HuH-7 (cell line): ENCODE results near the gene IGFBP3.

Experiments
- DNase-seq: peaks from one replicate; pipeline ENCODE4 v3.0.0; 2011; ENCODE audit warnings: low spot score

Gene IGFBP3

DNA sequence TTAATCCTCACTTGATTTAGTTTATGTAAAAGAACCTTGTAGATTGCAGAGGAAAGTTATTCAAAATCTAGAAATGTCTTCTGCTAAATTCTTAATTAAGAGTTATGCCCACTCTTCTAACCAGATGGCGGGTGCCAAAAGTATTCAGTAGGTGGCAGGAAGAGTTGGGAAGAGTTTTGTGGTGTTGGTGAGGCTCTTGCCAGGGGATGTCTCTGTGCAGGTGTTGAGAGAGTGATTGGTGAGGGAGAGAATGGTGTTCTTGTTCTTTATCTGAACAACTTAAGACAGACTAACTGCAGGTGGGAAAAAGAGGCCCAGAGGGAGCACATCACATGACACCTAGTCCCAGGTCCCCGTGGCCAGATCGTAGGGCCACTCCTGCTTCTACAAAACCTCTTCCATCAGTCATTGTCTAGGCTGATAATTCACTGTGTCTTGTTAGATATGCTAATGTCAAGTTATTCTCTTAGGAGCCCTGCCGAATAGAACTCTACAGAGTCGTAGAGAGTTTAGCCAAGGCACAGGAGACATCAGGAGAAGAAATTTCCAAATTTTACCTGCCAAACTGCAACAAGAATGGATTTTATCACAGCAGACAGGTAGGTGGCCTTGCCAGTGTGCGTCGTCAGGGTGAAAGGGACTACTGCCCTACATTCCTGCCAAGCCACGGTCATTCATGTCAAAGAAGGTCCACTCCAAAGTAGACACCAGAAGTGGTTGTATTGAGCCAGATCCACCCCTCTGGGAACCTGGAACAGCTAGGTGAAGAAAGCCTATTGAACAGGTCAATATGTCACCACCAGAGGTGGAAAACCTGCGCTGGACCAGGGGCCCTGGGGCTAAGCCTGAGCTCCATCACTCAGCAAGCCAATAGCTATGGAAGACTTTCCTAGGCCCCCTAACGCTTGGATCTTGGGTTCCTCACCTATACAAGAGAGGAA lies 29.3 kb downstream of the IGFBP3 start:
- DNase-seq, result no peak

DNA sequence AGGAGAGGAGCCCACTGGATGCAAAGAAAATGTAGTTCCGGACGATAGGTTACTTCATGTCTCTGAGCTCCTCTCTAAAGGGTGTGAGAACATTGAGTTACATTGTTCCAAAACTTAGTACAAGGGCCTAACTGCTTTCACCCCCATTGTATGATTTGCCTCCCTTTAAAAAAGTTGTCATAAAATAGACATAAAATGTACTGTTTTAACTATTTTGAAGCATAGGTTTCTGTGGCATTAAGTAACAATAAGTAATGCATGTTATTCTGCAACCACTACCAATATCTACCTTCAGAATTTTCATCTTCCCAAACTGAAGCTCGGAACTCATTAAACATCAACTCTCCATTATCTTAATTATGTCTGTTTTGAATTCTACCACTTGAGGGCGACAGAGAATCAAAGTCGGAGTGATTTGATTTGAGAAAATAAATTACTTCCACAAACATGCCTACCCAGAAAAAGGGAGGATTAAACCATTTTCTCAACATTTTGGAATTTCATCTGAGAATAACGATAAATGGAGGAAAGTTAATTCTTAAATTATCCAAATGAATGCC lies 30.1 kb downstream of the IGFBP3 start:
- DNase-seq, result no peak

DNA sequence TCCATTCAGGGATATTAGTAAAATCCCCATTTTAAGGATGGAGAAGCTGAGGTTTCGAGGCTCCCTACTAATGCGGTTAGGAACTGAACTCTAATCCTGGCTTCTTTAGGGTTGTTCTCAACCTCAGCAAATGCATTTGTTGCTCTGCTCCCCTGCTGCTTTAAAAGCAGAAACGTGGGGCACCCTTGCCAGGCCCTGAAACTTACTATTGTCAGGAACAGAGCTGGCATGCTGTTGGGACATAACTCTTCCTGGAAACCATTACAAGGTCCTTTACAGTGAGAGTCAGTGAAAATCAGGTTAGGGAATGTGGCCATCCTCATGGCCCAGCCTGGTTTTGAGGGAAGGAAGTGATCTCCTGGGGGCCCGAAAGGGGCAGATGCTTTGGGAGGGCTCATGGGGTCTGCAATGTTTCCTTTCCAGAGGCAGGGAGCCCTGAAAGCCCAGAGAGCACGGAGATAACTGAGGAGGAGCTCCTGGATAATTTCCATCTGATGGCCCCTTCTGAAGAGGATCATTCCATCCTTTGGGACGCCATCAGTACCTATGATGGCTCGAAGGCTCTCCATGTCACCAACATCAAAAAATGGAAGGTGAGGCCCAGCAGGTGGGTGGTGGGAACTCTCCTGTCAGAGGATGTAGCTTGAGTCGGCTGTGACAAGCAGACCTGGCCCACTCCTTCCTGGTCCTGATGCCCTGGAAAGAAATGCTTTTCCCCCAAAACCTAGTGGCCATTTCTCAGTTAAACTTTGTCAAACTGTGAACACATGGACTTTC lies 30.8 kb downstream of the IGFBP3 start:
- no peak for DNase-seq

DNA sequence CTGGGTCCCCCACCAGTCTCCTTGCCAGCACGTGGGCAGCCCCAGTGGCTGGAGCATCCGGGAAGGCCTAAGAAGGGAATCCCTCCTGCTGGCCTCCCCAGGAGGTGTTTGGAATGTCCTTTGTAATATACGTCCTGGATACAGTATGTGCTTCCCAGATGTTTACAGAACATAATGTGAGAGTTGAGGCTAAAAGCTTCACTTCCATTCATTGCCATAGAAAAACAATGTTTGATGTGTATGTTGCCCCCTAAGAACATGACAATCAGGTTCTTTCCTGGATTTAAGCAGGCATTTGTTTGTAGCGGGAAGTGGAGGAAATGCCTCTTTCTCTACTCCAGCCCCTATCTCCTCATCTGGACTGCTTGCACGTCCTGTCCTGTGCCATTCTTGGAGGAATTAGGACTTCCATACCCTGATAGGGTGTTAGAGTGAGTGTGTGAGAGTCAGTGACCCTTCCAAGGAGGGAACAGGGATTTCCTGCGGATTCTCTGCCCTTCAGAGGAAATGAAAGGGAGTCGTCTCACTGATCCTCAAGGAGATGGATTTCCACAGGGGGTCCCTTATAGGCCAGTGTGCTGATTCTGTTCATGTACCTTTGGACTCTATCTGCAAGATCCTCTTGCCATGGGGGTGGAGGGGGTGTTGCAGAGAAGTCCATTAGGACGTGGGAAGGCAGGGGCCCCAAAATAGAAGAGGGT lies 31.6 kb downstream of the IGFBP3 start:
- DNase-seq, result no peak

DNA sequence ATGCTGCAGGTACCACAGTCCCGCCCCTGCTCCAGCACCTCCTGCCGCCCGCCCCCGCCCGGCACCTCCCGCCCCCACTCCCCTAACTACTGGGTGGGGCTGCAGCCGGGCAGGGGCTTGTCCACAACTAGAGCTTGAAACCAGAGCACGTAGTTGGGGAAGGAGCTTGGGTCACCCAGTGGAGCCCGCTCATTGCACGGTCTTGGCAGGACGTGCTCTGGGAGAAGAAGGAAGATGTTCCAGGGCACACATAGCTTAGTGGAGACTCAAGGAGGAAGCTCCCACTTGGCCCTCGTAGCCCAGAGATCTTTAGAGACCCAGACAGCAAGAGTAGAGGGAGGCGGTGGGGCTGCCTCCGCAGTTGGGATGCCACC lies 32.1 kb downstream of the IGFBP3 start:
- no peak for DNase-seq

DNA sequence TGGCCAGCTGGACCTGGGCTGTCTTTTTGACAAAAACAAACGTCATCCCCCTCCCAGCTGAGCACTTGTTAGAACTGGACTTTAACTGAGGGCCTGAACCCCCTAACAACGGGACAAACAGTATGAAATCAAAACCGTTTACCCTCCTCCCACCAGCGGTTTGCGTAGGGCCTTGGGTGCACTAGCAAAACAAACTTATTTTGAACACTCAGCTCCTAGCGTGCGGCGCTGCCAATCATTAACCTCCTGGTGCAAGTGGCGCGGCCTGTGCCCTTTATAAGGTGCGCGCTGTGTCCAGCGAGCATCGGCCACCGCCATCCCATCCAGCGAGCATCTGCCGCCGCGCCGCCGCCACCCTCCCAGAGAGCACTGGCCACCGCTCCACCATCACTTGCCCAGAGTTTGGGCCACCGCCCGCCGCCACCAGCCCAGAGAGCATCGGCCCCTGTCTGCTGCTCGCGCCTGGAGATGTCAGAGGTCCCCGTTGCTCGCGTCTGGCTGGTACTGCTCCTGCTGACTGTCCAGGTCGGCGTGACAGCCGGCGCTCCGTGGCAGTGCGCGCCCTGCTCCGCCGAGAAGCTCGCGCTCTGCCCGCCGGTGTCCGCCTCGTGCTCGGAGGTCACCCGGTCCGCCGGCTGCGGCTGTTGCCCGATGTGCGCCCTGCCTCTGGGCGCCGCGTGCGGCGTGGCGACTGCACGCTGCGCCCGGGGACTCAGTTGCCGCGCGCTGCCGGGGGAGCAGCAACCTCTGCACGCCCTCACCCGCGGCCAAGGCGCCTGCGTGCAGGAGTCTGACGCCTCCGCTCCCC lies 32.7 kb downstream of the IGFBP3 start, which contains the start of gene IGFBP1:
Gene IGFBP1, plus strand, starts transcription at position 304 of the 808 bp plus-strand sequence. Its CDS starts 165 bp downstream, at position 469.
- DNase-seq, result no peak

DNA sequence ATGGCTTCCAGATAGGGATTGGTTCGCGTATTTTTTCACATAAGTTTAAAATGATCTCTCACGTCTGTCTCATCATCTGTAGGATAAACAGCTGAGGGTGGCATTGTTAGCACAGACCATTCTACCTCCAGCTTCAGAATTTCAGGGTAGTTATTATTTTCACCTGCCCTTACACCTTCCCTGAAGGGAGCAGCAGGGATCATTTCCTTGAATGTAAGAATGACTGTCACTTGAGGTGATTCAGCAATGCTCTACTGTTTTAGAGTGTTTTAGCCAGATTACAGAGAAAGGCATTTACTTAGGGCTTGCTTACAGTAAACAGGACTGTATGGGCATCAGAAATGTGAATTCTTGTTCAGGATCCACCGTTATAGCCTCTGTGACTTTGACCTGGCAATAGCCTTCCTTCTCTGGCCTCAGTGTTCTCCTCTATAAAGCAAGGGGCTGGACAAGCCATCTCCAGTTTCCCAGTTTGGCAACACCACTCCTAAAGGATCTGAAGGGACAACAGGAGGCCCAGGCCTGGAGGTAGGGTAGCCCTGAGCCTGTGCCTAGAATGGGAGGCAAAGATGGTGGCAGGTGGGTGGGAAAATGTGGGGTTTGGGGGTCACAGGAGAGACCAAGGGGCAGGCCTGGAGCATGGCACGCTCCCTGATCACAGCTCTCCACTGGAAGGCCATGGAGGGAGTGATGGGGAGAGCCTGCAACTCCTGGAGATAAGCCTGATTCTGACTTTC lies 34.0 kb downstream of the IGFBP3 start:
- no peak for DNase-seq

DNA sequence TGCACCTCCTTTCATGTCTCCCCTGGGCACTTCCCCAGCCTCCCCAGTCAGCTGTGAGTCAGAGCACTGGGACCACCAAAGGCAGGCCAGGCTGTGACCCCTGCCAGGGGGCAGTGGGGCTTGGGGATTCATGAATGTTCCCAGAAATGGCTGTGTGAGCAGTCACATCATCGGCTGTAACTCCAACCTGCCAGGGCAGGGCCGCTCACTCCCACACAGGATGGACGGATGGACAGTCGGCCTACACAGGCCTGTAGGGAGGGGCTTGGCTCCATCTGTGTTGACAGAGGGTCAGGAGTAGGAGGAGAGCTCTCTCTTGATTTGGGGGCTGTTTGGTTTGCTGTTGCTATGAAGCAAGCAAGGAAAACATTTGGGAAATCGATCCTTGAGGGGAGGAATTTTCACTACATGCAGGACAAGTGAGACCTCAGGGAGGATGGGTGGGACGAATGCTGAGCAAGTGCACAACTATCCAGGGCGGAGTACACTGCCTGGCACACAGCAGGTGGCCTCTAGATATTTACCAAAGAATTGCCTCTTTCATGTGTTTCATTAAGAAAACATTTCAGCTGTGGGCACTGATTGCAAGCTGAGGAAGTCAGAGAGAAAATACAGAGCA lies 35.7 kb downstream of the IGFBP3 start:
- DNase-seq, result no peak

DNA sequence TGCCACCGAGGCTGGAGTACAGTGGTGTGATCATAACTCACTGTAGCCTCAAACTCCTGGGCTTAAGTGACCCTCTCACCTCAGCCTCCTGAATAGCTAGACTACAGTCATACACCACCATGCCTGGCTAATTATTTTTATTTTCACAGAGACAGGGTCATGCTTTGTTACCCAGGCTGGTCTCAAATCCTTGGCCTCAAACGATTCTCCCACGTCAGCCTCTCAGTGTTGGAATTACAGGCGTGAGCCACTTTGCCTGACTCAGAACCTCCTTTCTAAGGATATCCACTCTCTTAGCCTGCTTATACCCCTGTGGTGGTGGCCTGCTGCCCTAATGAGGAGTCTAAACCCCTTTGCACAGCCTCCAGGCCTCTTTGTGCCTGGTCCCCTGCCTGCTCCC lies 36.9 kb downstream of the IGFBP3 start:
- no peak for DNase-seq

DNA sequence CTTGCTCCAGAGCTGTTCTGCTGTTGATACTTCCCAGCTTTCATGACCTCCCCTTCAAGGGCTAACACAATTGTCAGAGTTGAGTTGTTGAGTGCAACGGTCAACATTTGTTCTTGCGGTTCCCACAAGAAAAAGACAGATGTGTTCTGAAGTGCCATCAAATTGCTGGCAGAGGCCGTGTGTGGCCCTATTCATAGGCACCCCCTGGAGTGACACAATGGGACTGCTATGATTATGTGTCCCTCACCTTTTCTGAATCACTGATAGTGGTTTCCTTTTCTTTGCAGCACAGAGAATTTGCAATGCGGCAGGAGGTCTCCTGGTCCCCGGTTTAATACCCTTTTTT lies 38.6 kb downstream of the IGFBP3 start:
- no peak for DNase-seq

DNA sequence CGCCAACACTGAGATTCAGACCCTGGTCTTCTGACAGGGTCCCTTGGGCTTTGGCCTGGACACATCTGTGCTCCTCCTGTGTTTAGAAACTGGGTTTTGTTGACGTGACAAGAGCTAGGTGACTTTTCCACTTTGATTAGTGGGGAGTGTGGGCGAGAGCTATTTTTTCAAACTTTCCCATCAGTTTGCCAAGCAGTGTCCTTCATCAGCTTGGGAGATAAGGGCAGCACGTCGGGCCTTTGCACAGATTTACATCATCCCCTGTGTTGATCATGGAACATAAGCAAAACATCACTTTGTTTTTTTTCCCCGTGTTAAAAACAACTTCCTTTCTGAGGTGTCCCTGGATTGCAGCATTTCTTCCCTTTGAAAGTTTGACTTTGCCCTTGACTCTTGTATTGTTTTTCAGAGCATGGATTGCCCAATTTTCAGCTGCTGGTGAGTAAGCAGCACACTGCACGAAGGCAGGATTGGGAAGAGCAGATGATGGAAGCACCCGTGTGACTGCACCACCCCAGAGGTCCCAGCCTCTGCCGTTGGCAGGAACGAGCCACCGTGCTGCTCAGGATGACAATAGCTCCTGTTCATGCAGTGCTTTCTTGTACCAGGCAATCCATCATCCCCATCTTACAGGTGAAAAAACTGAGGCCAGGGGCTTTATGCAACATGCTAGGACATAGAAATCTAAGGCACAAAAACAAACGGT lies 39.2 kb downstream of the IGFBP3 start:
- DNase-seq, result peak; percentile 58

DNA sequence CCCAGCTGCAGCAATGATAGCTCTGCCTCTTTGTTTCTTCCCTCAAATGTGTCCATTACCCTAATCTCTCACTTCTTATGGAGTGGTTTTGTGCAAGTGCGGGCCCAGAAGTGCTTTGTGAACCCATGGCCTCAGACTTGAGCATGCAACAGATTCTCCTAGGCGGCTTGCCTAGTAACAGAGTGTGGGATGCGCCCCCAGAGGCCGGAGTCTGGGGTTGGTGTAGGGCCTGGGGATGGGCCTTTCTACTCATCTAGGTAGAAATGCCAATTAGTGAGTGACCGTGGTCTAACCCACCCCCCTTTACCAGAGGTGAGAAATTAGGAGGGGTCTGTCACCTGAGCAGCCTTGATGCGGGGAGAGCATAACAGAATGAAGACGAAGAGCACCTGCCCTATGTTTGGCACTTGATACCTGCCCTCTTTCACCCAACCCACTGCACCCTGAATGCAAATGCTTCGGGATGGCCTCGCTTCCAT lies 39.8 kb downstream of the IGFBP3 start:
- no peak for DNase-seq

DNA sequence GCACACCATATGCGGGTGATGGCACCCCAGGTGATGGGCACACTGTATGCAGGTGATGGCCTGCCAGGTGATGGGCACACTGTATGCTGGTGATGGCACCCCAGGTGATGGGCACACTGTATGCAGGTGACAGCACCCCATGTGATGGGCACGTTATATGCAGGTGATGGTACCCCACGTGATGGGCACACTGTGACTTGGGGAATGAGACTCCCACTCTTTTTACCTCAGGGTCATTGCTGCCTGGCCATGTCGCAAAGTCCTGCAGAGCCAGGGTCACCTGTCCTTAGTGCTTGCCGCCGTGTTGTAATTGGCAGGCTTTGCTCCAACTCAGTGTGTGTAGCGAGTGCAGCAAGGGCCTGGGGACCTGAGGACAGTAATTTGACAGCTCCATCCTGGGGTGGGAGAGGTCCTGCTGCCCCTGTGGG lies 40.6 kb downstream of the IGFBP3 start:
- DNase-seq, result no peak

DNA sequence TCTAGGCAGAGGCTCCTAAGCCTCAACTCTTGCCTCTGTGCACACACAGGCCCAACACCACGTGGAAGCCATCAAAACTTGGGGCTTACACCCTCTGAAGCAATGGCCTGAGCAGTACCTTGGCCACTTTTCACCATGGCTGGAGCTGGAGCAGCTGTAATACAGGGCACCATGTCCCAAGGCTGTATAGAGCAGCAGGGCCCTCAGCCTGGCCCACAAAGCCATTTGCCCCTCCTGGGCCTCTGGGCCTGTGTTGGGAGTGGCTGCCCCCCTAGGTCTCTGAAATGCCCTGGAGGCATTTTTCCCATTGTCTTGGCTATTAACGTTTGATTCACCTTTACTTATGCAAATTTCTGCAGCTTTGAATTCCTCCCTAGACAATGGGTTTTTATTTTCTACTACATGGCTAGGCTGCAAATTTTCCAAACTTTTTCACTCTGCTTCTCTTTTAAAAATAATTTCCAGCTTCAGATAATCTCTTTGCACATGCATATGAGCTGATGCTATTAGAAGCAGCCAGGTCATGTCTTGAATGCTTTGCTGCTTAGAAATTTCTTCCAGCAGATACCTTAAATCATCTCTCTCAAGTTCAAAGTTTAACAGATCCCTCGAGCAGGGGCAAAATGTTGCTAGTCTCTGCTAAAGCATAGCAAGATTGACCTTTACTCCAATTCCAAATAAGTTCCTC lies 42.5 kb downstream of the IGFBP3 start:
- DNase-seq, result no peak

DNA sequence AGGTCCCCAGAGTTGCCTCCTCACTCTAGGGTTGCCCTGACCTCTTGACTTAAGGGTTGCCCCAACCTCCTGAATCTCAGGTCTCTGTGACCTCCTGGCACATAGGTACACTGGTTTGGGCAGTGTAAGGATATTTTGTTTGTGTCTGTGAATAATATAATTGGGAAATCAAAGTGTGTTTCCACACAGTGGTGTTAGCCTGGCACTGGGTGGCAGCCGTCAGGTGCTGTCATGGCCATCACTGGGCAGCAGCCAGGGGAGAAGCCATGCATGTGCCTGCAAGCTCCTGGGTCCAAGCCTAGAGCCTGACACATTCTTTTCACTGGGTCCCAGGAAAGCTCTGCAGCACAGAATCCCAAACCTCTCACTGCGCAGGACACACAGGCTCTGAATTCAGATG lies 44.6 kb downstream of the IGFBP3 start:
- no peak for DNase-seq

DNA sequence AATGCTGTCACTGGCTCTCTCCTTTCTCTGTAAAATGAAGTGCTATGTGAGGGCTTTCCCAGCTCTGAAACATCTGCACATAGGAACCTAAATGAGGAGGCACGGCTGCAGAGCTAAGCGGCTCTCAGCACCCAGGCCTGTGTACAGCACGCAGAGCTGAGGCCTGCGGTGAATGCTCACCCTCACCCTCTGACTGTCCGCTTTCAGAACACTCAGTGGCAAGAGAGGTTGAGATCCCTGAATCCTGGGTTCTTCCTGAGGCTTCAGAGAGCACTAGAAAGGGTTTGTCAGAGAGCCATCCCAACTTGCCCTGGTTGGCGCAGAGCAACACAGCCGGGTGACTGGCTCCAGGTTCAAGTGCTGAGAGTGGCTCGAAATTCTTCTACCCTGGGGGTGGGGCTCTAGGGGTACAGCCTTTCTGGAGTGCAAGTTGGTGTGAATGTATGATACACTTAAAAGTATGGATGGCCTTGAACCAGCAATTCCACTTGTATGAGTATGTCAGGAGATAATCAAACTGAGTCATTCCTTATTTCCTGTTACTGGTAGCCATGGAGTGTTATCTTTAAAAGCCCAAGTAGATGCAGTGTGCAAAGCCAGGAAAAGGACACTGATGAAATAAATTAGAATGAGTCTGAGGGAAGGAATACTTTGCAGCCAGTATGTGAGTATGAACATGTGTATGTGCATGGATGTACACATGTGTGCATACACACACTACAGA lies 46.5 kb downstream of the IGFBP3 start:
- no peak for DNase-seq

DNA sequence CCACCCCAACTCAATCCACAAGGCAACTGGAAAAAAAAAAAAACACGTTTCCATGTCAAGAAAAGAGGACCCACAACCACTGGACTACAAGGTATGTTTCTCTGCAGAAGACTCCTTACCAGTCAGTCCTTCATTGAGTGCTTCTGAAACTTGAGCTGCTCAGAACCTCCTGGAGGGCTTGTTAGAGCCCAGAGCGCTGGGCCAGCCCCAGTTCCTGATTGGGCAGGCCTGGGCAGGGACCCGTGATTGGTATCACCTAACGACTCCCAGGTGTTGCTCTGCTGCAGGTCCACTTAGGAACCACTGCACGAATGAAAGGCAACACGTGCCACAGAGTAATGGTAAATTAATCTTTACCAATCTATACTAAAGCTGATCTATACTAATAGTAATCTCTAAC lies 47.7 kb downstream of the IGFBP3 start:
- DNase-seq, result no peak

DNA sequence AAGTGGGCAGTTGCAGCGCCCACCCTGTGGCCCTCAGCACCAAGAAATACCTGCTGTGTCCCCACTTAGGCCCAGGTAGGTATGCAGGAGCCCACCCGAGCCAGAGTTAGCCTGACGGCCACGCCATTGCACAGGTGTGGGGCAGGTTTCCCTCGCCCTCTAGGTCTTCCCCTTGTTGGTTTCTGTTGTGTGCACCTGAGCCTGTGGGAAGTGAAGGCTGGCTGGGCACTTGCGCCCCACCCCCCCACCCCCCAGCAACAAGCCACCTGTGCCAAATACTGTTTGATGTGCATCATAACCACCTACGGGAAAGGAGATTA lies 48.1 kb downstream of the IGFBP3 start, which contains the start of gene CCDC201:
Gene CCDC201, minus strand, starts transcription at position 48 of the 320 bp plus-strand sequence. CDS start 75 bp downstream, outside the sequence.
- no peak for DNase-seq
